OCI-LY7 (cell line): ENCODE measurements around the gene GSPT2. TPM values are rescaled to one million over a fixed set of nuclear protein-coding genes. Genes with fewer than 3 reads are reported as not detected.

Experiments
- BruUV-seq: library from RNA; stranded (reverse); fragments of 400-500 nt; replicated peaks from 2 replicates; lab custom pipeline; 2021; lab: Mats Ljungman, UMichigan
- CTCF ChIA-PET: fragments of 300-600 bp; sonication (Branson Sonifier 250); formaldehyde crosslinking; loops from one replicate; lab custom pipeline; 2022; ENCODE audit warnings: antibody characterized with exemption; ENCODE audit not compliant: unreplicated experiment; lab: Charles Lee
- POLR2A ChIA-PET: fragments of 300-600 bp; sonication (Branson Sonifier 250); formaldehyde crosslinking; loops from one replicate; lab custom pipeline; 2022; ENCODE audit warnings: antibody characterized with exemption; lab: Charles Lee
- DNase-seq: peaks from one replicate; pipeline ENCODE4 v3.0.0-alpha.2; 2015; ENCODE audit warnings: low spot score
- H2AFZ ChIP-seq: fragments of 200-600 bp; sonication (generic), shearing (Covaris generic); 2 replicates; pipeline ENCODE4 v1.6.1; 2014; ENCODE audit warnings: mild to moderate bottlenecking, antibody characterized with exemption, low read length, moderate library complexity
- H3K27ac ChIP-seq: fragments of 200-600 bp; sonication (generic); 2 replicates; pipeline ENCODE4 v1.5.1; 2014; ENCODE audit warnings: mixed run types, low read depth, mild to moderate bottlenecking, moderate library complexity, low read length, inconsistent platforms; ENCODE audit not compliant: poor library complexity, severe bottlenecking
- H3K36me3 ChIP-seq: fragments of 200-600 bp; sonication (generic); 2 replicates; pipeline ENCODE4 v1.6.1; 2014; ENCODE audit warnings: mild to moderate bottlenecking, antibody characterized with exemption, low read length, moderate library complexity, mixed read lengths; ENCODE audit not compliant: insufficient read depth
- H3K4me1 ChIP-seq: fragments of 200-600 bp; sonication (generic); 2 replicates; pipeline ENCODE4 v1.5.1; 2014; ENCODE audit warnings: mild to moderate bottlenecking, low read length; ENCODE audit not compliant: insufficient read depth, poor library complexity, severe bottlenecking
- H3K4me2 ChIP-seq: fragments of 200-600 bp; sonication (generic); 2 replicates; pipeline ENCODE4 v1.6.1; 2014; ENCODE audit warnings: mild to moderate bottlenecking, low read length
- H3K4me3 ChIP-seq: fragments of 200-600 bp; sonication (generic); 2 replicates; pipeline ENCODE4 v1.5.1; 2014; ENCODE audit warnings: mild to moderate bottlenecking, low read depth, low read length; ENCODE audit not compliant: poor library complexity, severe bottlenecking
- H3K79me2 ChIP-seq: fragments of 200-600 bp; sonication (generic); 2 replicates; pipeline ENCODE4 v1.6.1; 2016; ENCODE audit warnings: low read depth, mild to moderate bottlenecking, low read length, moderate library complexity, mixed read lengths; ENCODE audit not compliant: insufficient read depth
- H3K9me2 ChIP-seq: fragments of 200-600 bp; sonication (generic); 2 replicates; pipeline ENCODE4 v1.6.1; 2016; ENCODE audit warnings: mild to moderate bottlenecking, low read length, mixed read lengths; ENCODE audit not compliant: insufficient read depth
- H3K9me3 ChIP-seq: fragments of 200-600 bp; sonication (generic); 2 replicates; pipeline ENCODE4 v1.6.1; 2014; ENCODE audit warnings: mild to moderate bottlenecking, mixed run types, low read length, mixed read lengths
- H4K20me1 ChIP-seq: fragments of 200-600 bp; sonication (generic); 2 replicates; pipeline ENCODE4 v1.6.1; 2014; ENCODE audit warnings: mild to moderate bottlenecking, antibody characterized with exemption, low read length, moderate library complexity, mixed read lengths; ENCODE audit not compliant: insufficient read depth
- CTCF ChIP-seq: fragments of 200-600 bp; sonication (generic); conservative IDR thresholded peaks from 2 replicates; pipeline ENCODE4 v1.5.1; 2014; ENCODE audit warnings: mild to moderate bottlenecking, antibody characterized with exemption, low read length, moderate library complexity, mixed read lengths
- EZH2phosphoT487 ChIP-seq: fragments of 200-600 bp; sonication (generic); IDR thresholded peaks from 2 replicates; pipeline ENCODE4 v1.6.1; 2018; ENCODE audit warnings: low read depth, borderline replicate concordance, mild to moderate bottlenecking, mixed run types, antibody characterized with exemption, low read length, moderate library complexity, mixed read lengths
- intact Hi-C: fragments of 100-400 bp; cut with micrococcal nuclease; formaldehyde crosslinking; loops from one replicate; pipeline ENCODE4 v1.10.0; 2022; ENCODE audit not compliant: unreplicated experiment
- total RNA-seq, 2 experiments: library from RNA; depleted of rRNA in 1 of 2; stranded (reverse); fragments of >200 nt in 1 of 2; shearing (Covaris generic) in 1 of 2; gene quantifications; 2 replicates each; pipeline ENCODE4 v1.2.3, GENCODE V29; 2014 to 2022

Gene GSPT2
- total RNA-seq, 2 experiments from 2014 or later = 6.8 to 10.1 TPM

- peaks cover 4% of the 10 kb centered on the region; the same call in 1 of the 2 replicates for H3K36me3 ChIP-seq
- peaks cover 17% of the 10 kb centered on the region; the same call in 1 of the 2 replicates for H3K79me2 ChIP-seq
- no TSS peak for BruUV-seq
- no peak overlapping the region for H3K4me2 ChIP-seq
- no peak overlapping the region for H3K4me3 ChIP-seq
- no peak for DNase-seq
- CTCF ChIA-PET = no interaction called here
- no peak for TF ChIP-seq CTCF
- no peak for TF ChIP-seq EZH2phosphoT487
- H3K9me2 ChIP-seq = no peaks in the 10 kb centered on the region
- POLR2A ChIA-PET = no interaction called here
- peaks cover 29% of the 10 kb centered on the region for H3K4me1 ChIP-seq
- H3K27ac ChIP-seq = no peak overlapping the region
- no peaks in the 10 kb centered on the region for H3K9me3 ChIP-seq
- no peaks in the 10 kb centered on the region; the same call in 1 of the 2 replicates for H4K20me1 ChIP-seq
- no peak overlapping the region for H2AFZ ChIP-seq
- intact Hi-C loops = no loop called here
Observed at GRCh38 chrX:51747671-51748070, 4.4 kb downstream of the GSPT2 start.

- CTCF ChIA-PET = no interaction called here
Observed at GRCh38 chrX:51759055-51759839, 16.0 kb downstream of the GSPT2 start.

More at GRCh38 chrX:51759055-51759839, 16.0 kb downstream of the GSPT2 start:
- intact Hi-C loops = no loop called here
- Histone ChIP-seq H2AFZ (no peak overlapping the region), H3K4me2 (no peak overlapping the region), H3K79me2 (no peaks in the 10 kb centered on the region), H3K4me1 (no peaks in the 10 kb centered on the region), H3K4me3 (no peak overlapping the region), H3K36me3 (no peaks in the 10 kb centered on the region), H3K9me2 (no peaks in the 10 kb centered on the region), H4K20me1 (no peaks in the 10 kb centered on the region), H3K27ac (no peak overlapping the region), H3K9me3 (no peaks in the 10 kb centered on the region)
- no TSS peak for BruUV-seq
- TF ChIP-seq EZH2phosphoT487 (no peak), CTCF (no peak)
- no peak for DNase-seq
- POLR2A ChIA-PET = no interaction called here
